GM13976 (cell line): ENCODE data around the gene HTT-AS.

ENCODE experiments used
- DNase-seq: peaks from one replicate; pipeline ENCODE4 v3.0.0; 2012; ENCODE audit warnings: low spot score
- in situ Hi-C: fragments of 300-500 bp; cut with MboI; formaldehyde crosslinking; loops from one replicate; pipeline ENCODE4 v1.12.0; 2022; ENCODE audit warnings: low sequenced_read_pairs, mixed read lengths, inconsistent platforms; ENCODE audit not compliant: unreplicated experiment
- TF ChIP-seq, protein P1 (sequence below): IDR thresholded peaks from 2 replicates; pipeline ENCODE4 v1.5.1; 2012; ENCODE audit warnings: borderline replicate concordance, mild to moderate bottlenecking; ENCODE audit not compliant: insufficient read depth; ENCODE audit errors: extremely low read depth, missing control alignments, control extremely low read depth

HTT-AS gene

DNA sequence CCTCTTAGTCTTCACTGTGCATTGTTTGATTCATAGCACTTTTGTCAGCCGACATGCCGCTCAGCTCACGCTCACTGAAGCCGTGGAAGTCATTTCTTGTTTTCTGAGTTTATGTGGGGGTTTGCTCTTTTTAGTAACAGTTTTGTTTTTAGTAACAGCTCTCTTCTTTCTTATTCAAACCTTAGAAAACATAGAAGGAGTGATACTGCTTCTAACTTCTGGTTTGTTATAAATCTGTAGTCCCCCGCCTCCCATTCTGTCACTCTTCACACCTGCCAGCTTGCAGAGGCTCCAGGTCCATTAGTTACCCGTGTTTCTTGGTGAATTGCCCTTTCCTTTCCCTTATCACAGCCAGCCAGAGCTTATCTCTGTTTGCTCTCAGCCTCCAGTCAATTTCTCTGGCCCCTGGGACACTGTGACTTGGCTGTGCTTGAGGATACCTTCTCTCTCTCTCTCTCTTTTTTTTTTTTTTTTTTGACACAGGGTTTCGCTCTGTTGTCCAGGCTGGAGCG is 60.4 kb downstream of the HTT-AS start:
- in situ Hi-C loops: no loop called here
- TF ChIP-seq, protein P1, sequence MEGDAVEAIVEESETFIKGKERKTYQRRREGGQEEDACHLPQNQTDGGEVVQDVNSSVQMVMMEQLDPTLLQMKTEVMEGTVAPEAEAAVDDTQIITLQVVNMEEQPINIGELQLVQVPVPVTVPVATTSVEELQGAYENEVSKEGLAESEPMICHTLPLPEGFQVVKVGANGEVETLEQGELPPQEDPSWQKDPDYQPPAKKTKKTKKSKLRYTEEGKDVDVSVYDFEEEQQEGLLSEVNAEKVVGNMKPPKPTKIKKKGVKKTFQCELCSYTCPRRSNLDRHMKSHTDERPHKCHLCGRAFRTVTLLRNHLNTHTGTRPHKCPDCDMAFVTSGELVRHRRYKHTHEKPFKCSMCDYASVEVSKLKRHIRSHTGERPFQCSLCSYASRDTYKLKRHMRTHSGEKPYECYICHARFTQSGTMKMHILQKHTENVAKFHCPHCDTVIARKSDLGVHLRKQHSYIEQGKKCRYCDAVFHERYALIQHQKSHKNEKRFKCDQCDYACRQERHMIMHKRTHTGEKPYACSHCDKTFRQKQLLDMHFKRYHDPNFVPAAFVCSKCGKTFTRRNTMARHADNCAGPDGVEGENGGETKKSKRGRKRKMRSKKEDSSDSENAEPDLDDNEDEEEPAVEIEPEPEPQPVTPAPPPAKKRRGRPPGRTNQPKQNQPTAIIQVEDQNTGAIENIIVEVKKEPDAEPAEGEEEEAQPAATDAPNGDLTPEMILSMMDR: no peak
- DNase-seq: peak; percentile 76
